ENCODE results near the gene PRKAR1B. TPM values are rescaled to one million over a fixed set of nuclear protein-coding genes. Genes with fewer than 3 reads are reported as not detected.

The PRKAR1B gene
- total RNA-seq, 2 experiments from 2014 or later, result 22.5 to 41.6 TPM

- H3K9me2 ChIP-seq (ENCODE audit: insufficient read depth, low read length), result no peaks in the 10 kb centered on the region
- H3K9me3 ChIP-seq (ENCODE audit: low read length), result no peaks in the 10 kb centered on the region
- H3K27ac ChIP-seq (ENCODE audit: low read depth, low read length, poor library complexity, severe bottlenecking), result no peak overlapping the region
- DNase-seq (ENCODE audit: low spot score), result no peak
- ChIA-PET POLR2A (interaction anchor here (0.5 kb wide), 1 partner anchor 178 kb away, joined by 4 read pairs; no protein-coding TSS in a partner anchor), CTCF (ENCODE audit: unreplicated experiment) (no interaction called here)
- H3K4me3 ChIP-seq (ENCODE audit: low read depth, low read length, poor library complexity, severe bottlenecking), result no peak overlapping the region
- H3K36me3 ChIP-seq (ENCODE audit: insufficient read depth, low read length), result no peaks in the 10 kb centered on the region
- H3K4me1 ChIP-seq (ENCODE audit: insufficient read depth, low read length, poor library complexity, severe bottlenecking), result no peaks in the 10 kb centered on the region
- no peak overlapping the region for H3K4me2 ChIP-seq (ENCODE audit: low read length)
- no peak for TF ChIP-seq EZH2phosphoT487 (IDR thresholded peaks at IDR 0.05; ENCODE audit: borderline replicate concordance, low read depth, low read length)
- TF ChIP-seq, protein P1, sequence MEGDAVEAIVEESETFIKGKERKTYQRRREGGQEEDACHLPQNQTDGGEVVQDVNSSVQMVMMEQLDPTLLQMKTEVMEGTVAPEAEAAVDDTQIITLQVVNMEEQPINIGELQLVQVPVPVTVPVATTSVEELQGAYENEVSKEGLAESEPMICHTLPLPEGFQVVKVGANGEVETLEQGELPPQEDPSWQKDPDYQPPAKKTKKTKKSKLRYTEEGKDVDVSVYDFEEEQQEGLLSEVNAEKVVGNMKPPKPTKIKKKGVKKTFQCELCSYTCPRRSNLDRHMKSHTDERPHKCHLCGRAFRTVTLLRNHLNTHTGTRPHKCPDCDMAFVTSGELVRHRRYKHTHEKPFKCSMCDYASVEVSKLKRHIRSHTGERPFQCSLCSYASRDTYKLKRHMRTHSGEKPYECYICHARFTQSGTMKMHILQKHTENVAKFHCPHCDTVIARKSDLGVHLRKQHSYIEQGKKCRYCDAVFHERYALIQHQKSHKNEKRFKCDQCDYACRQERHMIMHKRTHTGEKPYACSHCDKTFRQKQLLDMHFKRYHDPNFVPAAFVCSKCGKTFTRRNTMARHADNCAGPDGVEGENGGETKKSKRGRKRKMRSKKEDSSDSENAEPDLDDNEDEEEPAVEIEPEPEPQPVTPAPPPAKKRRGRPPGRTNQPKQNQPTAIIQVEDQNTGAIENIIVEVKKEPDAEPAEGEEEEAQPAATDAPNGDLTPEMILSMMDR (conservative IDR thresholded peaks at IDR 0.05; ENCODE audit: low read length), result no peak
- H4K20me1 ChIP-seq (ENCODE audit: insufficient read depth, low read length), result no peaks in the 10 kb centered on the region
- no TSS peak for BruUV-seq (replicated peaks)
- intact Hi-C loops (cut with micrococcal nuclease; ENCODE audit: unreplicated experiment), result no loop called here
- H3K79me2 ChIP-seq (ENCODE audit: insufficient read depth, low read depth, low read length), result no peaks in the 10 kb centered on the region
- H2AFZ ChIP-seq (ENCODE audit: low read length), result no peak overlapping the region
Measured at GRCh38 chr7:502296-502695, 224.8 kb downstream of the PRKAR1B start.

DNA sequence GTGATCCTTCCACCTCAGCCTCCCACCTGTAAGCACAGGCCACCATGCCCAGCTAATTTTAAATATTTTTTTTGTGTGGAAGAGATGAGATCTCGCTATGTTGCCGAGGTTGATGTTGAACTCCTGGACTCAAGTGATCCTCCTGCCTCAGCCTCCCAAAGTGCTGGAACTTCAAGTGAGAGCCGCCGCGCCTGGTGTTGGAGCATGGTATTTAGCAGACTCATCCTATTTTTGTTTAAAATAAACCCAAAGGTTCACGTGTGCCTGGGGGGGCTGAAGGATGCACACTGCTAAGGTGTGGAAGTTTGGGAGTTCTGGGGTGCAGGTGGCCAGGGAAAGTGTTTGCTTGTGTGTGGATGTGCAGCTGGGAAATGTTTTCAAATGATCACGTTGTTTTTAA lies 225.6 kb downstream of the PRKAR1B start:
- Histone ChIP-seq H3K79me2 (ENCODE audit: insufficient read depth, low read depth, low read length) (no peaks in the 10 kb centered on the region), H3K9me2 (ENCODE audit: insufficient read depth, low read length) (no peaks in the 10 kb centered on the region), H3K9me3 (ENCODE audit: low read length) (no peaks in the 10 kb centered on the region), H2AFZ (ENCODE audit: low read length) (no peak overlapping the region), H3K4me2 (ENCODE audit: low read length) (no peak overlapping the region), H3K27ac (ENCODE audit: low read depth, low read length, poor library complexity, severe bottlenecking) (no peak overlapping the region), H3K4me1 (ENCODE audit: insufficient read depth, low read length, poor library complexity, severe bottlenecking) (no peaks in the 10 kb centered on the region), H3K4me3 (ENCODE audit: low read depth, low read length, poor library complexity, severe bottlenecking) (no peak overlapping the region), H4K20me1 (ENCODE audit: insufficient read depth, low read length) (no peaks in the 10 kb centered on the region), H3K36me3 (ENCODE audit: insufficient read depth, low read length) (no peaks in the 10 kb centered on the region)
- ChIA-PET CTCF (ENCODE audit: unreplicated experiment) (no interaction called here), POLR2A (no interaction called here)
- intact Hi-C loops (cut with micrococcal nuclease; ENCODE audit: unreplicated experiment), result no loop called here
- TF ChIP-seq, protein P1 (conservative IDR thresholded peaks at IDR 0.05; ENCODE audit: low read length), result no peak
- no peak for TF ChIP-seq EZH2phosphoT487 (IDR thresholded peaks at IDR 0.05; ENCODE audit: borderline replicate concordance, low read depth, low read length)
- no peak for DNase-seq (ENCODE audit: low spot score)
- no TSS peak for BruUV-seq (replicated peaks)

DNA sequence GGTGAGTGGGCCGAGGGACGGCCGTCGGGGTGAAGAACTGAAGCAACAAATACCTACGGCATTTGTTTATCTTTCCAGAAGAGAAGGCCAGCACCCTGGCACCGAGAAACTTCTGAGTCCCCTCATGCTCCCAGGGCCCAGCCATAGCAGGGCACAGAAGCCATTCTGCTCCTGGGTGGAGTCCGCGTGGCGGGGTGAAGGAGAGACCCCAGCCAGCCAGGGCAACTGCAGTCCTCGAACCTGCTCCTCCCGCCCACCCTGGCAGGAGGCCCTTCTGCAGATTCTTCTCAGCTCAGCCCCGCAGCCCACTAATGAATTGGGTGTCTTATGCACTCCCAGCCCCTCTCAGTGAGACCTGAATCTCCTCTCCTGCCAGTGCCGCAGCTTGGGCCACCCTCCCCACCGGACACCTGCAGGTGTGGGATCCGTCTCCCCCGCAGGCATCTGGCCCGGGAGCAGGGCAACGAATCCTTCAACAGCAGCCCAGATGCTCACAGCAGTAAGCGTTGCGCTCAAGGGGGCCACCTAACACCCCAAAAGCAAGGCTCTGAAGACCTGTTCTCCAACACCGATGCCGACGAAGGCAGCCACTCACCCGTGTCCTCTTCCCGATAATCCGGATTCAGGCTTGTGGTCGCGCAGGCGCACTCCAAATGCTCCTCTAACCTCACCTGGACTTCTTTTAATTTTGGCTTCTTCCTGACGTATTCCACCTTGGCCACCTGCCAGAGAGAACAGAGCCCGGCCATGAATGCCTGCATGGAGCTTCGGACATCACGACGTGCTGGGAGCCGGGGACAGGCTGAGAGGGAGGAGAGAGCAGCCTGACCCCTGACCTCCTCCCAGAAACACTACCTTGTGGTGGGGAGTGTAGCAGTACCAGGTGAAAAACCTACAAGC lies 226.3 kb downstream of the PRKAR1B start:
- intact Hi-C loops (cut with micrococcal nuclease; ENCODE audit: unreplicated experiment), result no loop called here
- no peak for DNase-seq (ENCODE audit: low spot score)

More for the DNA sequence above, 226.3 kb downstream of the PRKAR1B start:
- no peaks in the 10 kb centered on the region for H3K79me2 ChIP-seq (ENCODE audit: insufficient read depth, low read depth, low read length)
- H3K9me2 ChIP-seq (ENCODE audit: insufficient read depth, low read length), result no peaks in the 10 kb centered on the region
- no peaks in the 10 kb centered on the region for H3K36me3 ChIP-seq (ENCODE audit: insufficient read depth, low read length)
- no peak overlapping the region for H3K4me2 ChIP-seq (ENCODE audit: low read length)
- ChIA-PET POLR2A (no interaction called here), CTCF (ENCODE audit: unreplicated experiment) (no interaction called here)
- H3K4me1 ChIP-seq (ENCODE audit: insufficient read depth, low read length, poor library complexity, severe bottlenecking), result no peaks in the 10 kb centered on the region
- H4K20me1 ChIP-seq (ENCODE audit: insufficient read depth, low read length), result no peaks in the 10 kb centered on the region
- no peak overlapping the region for H3K27ac ChIP-seq (ENCODE audit: low read depth, low read length, poor library complexity, severe bottlenecking)
- TF ChIP-seq EZH2phosphoT487 (IDR thresholded peaks at IDR 0.05; ENCODE audit: borderline replicate concordance, low read depth, low read length), result no peak
- TF ChIP-seq, protein P1 (conservative IDR thresholded peaks at IDR 0.05; ENCODE audit: low read length), result no peak
- no peaks in the 10 kb centered on the region for H3K9me3 ChIP-seq (ENCODE audit: low read length)
- H2AFZ ChIP-seq (ENCODE audit: low read length), result no peak overlapping the region
- no TSS peak for BruUV-seq (replicated peaks)
- H3K4me3 ChIP-seq (ENCODE audit: low read depth, low read length, poor library complexity, severe bottlenecking), result no peak overlapping the region
